H4 (cell line): ENCODE results near the gene ATP8B1. TPM values are rescaled to one million over a fixed set of nuclear protein-coding genes. Genes with fewer than 3 reads are reported as not detected.

Source experiments
- DNase-seq: peaks from one replicate; pipeline ENCODE4 v3.0.0-alpha.2; 2015; ENCODE audit warnings: low spot score
- total RNA-seq: library from RNA; depleted of rRNA; stranded (reverse); fragments of >200 nt; shearing (Covaris generic); gene quantifications from 2 replicates; pipeline ENCODE4 v1.2.3, GENCODE V29; 2014

Gene ATP8B1
- total RNA-seq, 1 experiment from 2014 or later: 0.64 TPM

- DNase-seq: no peak
Measured at GRCh38 chr18:57819119-57819518, 16.0 kb upstream of the ATP8B1 start.

- no peak for DNase-seq
Measured at GRCh38 chr18:57816208-57816954, 13.3 kb upstream of the ATP8B1 start.

- DNase-seq: no peak
Measured at GRCh38 chr18:57814555-57814954, 11.4 kb upstream of the ATP8B1 start.

- no peak for DNase-seq
Measured at GRCh38 chr18:57813245-57813644, 10.1 kb upstream of the ATP8B1 start.

- no peak for DNase-seq
Measured at GRCh38 chr18:57812126-57812477, 9.0 kb upstream of the ATP8B1 start.

GRCh38 chr18:57811477-57812125 is 8.5 kb upstream of the ATP8B1 start:
- no peak for DNase-seq

GRCh38 chr18:57809190-57809589 is 6.1 kb upstream of the ATP8B1 start:
- DNase-seq: no peak

GRCh38 chr18:57807336-57808117 is 4.4 kb upstream of the ATP8B1 start:
- DNase-seq: no peak

- DNase-seq: peak; percentile 59
Measured at GRCh38 chr18:57806978-57807285, 3.8 kb upstream of the ATP8B1 start.

- DNase-seq: no peak
Measured at GRCh38 chr18:57806201-57806977, 3.3 kb upstream of the ATP8B1 start.

- DNase-seq: no peak
Measured at GRCh38 chr18:57805117-57805516, 2.0 kb upstream of the ATP8B1 start.

GRCh38 chr18:57804557-57804956 is 1.4 kb upstream of the ATP8B1 start:
- DNase-seq: no peak

- no peak for DNase-seq
Measured at GRCh38 chr18:57802213-57803102, 657 bp downstream of the ATP8B1 start.

GRCh38 chr18:57801761-57802212 is 1.3 kb downstream of the ATP8B1 start:
- DNase-seq: no peak

GRCh38 chr18:57801325-57801724 is 1.8 kb downstream of the ATP8B1 start:
- no peak for DNase-seq

- DNase-seq: no peak
Measured at GRCh38 chr18:57798713-57799373, 4.3 kb downstream of the ATP8B1 start.

- no peak for DNase-seq
Measured at GRCh38 chr18:57797209-57797651, 5.9 kb downstream of the ATP8B1 start.

GRCh38 chr18:57794951-57795728 is 8.0 kb downstream of the ATP8B1 start:
- no peak for DNase-seq

- no peak for DNase-seq
Measured at GRCh38 chr18:57793302-57793986, 9.7 kb downstream of the ATP8B1 start.
